Fibroblast of upper back skin (primary cell): ENCODE data around the gene NPIPA8.
"Not testable (repeated sequence)": the region's sequence is repeated elsewhere in the genome, so short reads cannot be mapped to it uniquely, and the experiment has no call there.

Source experiments
- DNase-seq: peaks from one replicate; pipeline ENCODE4 v3.0.0-alpha.2; 2013

NPIPA8 gene

DNA sequence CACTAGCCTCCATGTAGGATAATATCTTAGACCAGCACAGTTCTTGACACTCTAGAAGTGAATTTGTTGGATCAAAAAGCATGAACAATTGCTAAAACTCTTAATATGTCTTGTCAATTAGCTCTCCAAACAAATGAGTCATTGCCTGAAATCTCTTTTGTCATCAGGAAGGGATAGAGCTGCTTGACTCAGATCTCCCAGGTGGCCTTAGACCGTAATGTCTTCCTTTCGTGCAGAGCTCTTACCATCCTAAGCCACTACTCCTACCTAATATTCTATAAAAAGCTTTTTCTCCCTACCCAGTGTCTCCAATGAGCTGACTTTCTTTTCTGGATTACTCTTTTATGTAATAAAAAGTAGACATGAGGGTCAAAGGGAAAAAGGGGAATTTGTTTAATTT is 66.4 kb downstream of the NPIPA8 start:
- not testable (repeated sequence) for DNase-seq
